ACHN (cell line): ENCODE measurements around the gene NCKAP5.
"Not testable (repeated sequence)": the region's sequence is repeated elsewhere in the genome, so short reads cannot be mapped to it uniquely, and the experiment has no call there.

ENCODE experiments used
- DNase-seq: peaks from one replicate; pipeline ENCODE4 v3.0.0-alpha.2; 2015
- in situ Hi-C: cut with HindIII; loops from 2 replicates; pipeline ENCODE4 v1.10.0; 2017; ENCODE audit warnings: low sequenced_read_pairs, low pct_ligation_motif_present, low pct_unique_long_range_greater_than_20kb

The NCKAP5 gene

GRCh38 chr2:132830321-132830827, 737.9 kb downstream of the NCKAP5 start:
- in situ Hi-C loops: no loop called here
- no peak for DNase-seq

- no peak for DNase-seq
- in situ Hi-C loops: no loop called here
Observed at GRCh38 chr2:132825601-132826000, 742.7 kb downstream of the NCKAP5 start.

GRCh38 chr2:132824716-132825115, 743.5 kb downstream of the NCKAP5 start:
- no peak for DNase-seq
- in situ Hi-C loops: no loop called here

GRCh38 chr2:132816234-132816633, 752.0 kb downstream of the NCKAP5 start:
- DNase-seq: no peak
- in situ Hi-C loops: no loop called here

GRCh38 chr2:132815516-132815915, 752.7 kb downstream of the NCKAP5 start:
- in situ Hi-C loops: no loop called here
- DNase-seq: no peak

- DNase-seq: no peak
- in situ Hi-C loops: no loop called here
Observed at GRCh38 chr2:132814651-132815050, 753.6 kb downstream of the NCKAP5 start.

GRCh38 chr2:132813422-132813821, 754.8 kb downstream of the NCKAP5 start:
- in situ Hi-C loops: no loop called here
- no peak for DNase-seq

- in situ Hi-C loops: no loop called here
- no peak for DNase-seq
Observed at GRCh38 chr2:132811148-132811915, 756.9 kb downstream of the NCKAP5 start.

GRCh38 chr2:132809962-132810361, 758.3 kb downstream of the NCKAP5 start:
- DNase-seq, in situ Hi-C loops: not testable (repeated sequence)

GRCh38 chr2:132804051-132804450, 764.2 kb downstream of the NCKAP5 start:
- peak; percentile 44 for DNase-seq
- in situ Hi-C loops: no loop called here

GRCh38 chr2:132798341-132798740, 769.9 kb downstream of the NCKAP5 start:
- DNase-seq: no peak
- in situ Hi-C loops: no loop called here

- in situ Hi-C loops: no loop called here
- peak; percentile 29 for DNase-seq
Observed at GRCh38 chr2:132797556-132797955, 770.7 kb downstream of the NCKAP5 start.

- DNase-seq: no peak
- in situ Hi-C loops: no loop called here
Observed at GRCh38 chr2:132797071-132797470, 771.2 kb downstream of the NCKAP5 start.

- no peak for DNase-seq
- in situ Hi-C loops: no loop called here
Observed at GRCh38 chr2:132795220-132795619, 773.0 kb downstream of the NCKAP5 start.

GRCh38 chr2:132793532-132793931, 774.7 kb downstream of the NCKAP5 start:
- no peak for DNase-seq
- in situ Hi-C loops: no loop called here

- no peak for DNase-seq
- in situ Hi-C loops: no loop called here
Observed at GRCh38 chr2:132790207-132790785, 778.0 kb downstream of the NCKAP5 start.

- in situ Hi-C loops: no loop called here
- no peak for DNase-seq
Observed at GRCh38 chr2:132789066-132789465, 779.2 kb downstream of the NCKAP5 start.

GRCh38 chr2:132788310-132788838, 779.9 kb downstream of the NCKAP5 start:
- in situ Hi-C loops: no loop called here
- no peak for DNase-seq

GRCh38 chr2:132783883-132784282, 784.4 kb downstream of the NCKAP5 start:
- in situ Hi-C loops: no loop called here
- no peak for DNase-seq
